Middle frontal gyrus (tissue), 1 donor: Measurements from ENCODE around the gene SRPK2.
"Not testable (repeated sequence)": the region's sequence is repeated elsewhere in the genome, so short reads cannot be mapped to it uniquely, and the experiment has no call there.

Experiments
- DNase-seq: peaks from one replicate; pipeline ENCODE4 v3.0.0-alpha.2; 2015; ENCODE audit warnings: low spot score; ENCODE audit errors: extremely low spot score

SRPK2 gene

DNA sequence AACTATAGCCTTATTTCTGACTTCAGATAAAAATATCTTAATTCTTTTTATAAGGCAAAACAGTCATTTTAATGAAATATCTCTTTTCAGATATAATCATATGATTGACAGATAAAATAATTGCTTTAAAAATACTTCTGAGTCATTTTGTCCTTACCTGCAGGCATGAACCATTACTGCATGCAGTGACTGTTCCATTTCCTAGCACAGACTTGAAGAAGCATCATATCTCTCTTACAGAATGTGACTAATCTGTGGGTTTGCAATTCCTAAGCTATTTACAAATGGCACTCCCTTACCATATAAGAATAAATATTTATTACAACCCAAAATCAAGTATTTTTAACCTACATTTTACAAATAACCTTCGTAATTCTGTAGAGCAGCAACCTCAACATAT is 120.7 kb downstream of the SRPK2 start:
- DNase-seq = no peak

GRCh38 chr7:105267244-105267643 is 121.5 kb downstream of the SRPK2 start:
- no peak for DNase-seq

DNA sequence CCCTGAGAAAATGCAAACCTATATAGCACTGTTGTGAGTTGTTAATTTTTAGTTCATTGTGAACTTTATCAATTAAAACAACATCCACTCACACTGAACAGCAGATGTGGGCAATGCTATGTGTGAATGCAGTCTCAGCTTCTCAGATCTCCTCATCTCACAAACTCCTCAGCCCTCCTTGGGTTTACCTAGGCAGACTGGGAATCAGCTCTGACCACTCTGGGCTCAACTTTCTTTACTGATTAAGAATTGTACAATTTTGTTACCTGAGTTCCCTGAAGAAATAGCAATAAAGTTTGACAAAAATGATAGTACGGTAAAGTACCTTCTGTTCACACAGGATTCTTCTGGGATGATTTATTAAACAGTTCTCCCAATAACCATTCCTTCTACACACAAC is 124.0 kb downstream of the SRPK2 start:
- no peak for DNase-seq

- DNase-seq = no peak
Measured at GRCh38 chr7:105261689-105262088, 127.0 kb downstream of the SRPK2 start.

DNA sequence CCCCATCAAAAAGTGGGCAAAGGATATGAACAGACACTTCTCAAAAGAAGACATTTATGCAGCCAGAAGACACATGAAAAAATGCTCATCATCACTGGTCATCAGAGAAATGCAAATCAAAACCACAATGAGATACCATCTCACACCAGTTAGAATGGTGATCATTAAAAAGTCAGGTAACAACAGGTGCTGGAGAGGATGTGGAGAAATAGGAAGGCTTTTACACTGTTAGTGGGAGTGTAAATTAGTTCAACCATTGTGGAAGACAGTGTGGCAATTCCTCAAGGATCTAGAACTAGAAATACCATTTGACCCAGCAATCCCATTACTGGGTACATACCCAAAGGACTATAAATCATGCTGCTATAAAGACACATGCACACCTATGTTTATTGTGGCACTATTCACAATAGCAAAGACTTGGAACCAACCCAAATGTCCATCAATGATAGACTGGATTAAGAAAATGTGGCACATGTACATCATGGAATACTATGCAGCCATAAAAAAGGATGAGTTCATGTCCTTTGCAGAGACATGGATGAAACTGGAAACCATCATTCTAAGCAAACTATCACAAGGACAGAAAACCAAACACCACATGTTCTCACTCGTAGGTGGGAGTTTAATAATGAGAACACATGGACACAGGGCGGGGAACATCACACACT is 128.4 kb downstream of the SRPK2 start:
- DNase-seq = not testable (repeated sequence)

- DNase-seq = not testable (repeated sequence)
Measured at GRCh38 chr7:105258919-105259318, 129.8 kb downstream of the SRPK2 start.

GRCh38 chr7:105257338-105257737 is 131.4 kb downstream of the SRPK2 start:
- DNase-seq = no peak

DNA sequence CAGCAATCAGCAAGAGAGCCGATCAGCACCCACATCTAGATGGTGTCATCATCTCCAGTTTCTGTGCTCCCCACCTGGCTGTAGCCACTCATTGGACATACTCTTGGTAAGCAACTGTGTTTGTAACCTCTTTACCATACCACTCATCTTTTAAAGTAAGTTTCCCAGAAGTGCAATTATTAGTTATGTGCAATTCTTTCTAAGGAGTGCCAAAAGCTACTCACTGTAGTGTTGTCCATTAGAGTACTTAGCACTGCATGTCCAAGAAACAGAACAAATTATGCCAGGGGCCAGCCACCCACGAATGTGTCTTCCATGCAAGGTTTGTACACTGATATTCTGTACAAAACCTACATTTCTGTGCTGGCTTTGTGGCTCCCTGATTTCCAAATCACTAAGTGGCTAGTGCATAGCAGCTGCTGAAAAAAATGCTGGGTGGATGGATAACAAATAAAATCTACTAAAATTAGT is 131.9 kb downstream of the SRPK2 start:
- DNase-seq = no peak

DNA sequence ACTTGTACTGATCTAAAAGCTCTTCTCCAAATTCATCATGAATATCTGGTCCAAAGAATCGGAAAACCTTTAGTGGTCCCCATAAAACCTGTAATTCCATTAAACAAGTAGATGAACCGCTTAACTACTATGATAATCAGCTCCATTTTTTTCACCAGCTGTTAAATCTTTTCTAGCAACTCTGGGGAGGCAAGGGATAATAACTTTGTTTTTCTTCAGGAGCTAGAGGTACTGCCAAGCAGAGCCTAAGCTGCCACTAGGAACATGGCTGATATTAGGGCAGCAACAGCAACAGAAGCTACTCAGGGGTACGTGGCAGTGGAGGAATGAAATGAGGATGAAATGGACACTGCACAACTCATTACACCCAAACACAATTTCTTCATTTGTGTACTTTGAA is 138.0 kb downstream of the SRPK2 start:
- DNase-seq = no peak

DNA sequence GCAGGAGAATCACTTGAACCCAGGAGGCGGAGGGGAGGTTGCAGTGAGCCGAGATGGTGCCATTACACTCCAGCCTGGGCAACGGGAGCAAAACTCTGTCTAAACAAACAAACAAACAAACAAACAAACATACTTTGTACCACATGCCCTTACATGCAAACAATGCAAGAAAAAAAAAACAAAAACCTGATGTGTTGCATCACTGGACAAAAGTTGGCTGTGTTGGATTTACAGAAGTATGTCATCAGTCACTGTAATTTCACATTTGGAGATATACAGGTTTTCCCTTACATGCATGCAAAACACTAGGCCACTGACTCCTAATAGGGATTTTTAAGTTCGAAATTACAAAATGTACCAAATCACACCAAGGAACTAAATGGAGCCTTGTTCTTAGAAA is 138.5 kb downstream of the SRPK2 start:
- DNase-seq = no peak

DNA sequence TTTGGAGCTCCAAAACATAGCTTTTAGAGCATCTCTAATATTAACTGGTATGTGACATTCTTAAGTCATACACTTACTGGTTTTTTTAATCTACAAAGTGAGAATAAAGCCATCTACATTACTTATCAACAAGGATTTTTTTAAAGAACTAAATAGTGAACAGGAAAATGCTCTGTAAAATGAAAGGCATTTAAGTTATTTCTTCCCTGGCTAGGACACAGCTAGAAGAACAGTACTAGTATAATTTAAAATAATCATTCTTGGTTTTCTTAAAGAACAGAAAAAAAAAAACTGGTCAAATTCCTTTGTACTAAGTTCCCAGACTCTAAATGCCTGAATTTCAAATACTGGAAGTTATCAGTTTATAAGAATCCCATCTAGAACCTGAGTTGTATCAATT is 139.5 kb downstream of the SRPK2 start:
- DNase-seq = no peak

DNA sequence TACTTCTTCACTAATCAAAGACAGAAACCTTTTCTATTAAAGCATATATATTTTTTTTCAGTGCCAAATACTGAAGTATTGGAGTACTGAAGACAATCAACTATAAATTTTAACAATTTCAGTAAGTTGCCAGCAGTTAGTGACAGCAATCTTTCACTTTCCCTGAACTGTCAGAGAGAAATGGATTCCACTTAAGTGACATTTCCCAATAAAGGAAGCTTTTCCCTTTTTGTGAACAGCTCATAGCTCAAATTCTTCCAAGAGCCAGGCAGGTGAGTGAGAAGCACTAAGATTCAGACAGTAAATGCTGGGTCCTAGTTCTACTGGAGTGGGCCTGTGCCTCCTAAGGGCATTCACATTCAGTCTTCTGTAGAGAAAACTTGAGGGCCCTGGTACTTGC is 142.0 kb downstream of the SRPK2 start:
- no peak for DNase-seq

DNA sequence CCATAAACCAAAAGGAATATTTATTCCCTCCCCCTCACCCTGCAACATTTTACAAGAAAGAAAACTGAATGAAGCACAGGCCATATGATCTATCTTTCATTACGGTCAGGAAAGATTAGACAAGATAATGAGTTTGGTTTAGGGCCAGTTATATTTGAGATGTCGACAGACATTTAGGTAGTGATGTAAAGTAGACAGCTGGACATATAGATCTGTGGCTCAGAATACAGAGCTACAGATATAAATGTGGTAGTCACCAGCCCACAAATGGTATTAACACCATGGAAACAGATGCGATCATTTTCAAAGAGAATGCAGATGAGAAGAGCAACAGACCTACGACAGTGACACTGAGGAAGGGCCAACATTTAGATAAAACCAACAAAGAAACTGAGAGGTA is 142.5 kb downstream of the SRPK2 start:
- DNase-seq = no peak

GRCh38 chr7:105245398-105246114 is 143.2 kb downstream of the SRPK2 start:
- no peak for DNase-seq

DNA sequence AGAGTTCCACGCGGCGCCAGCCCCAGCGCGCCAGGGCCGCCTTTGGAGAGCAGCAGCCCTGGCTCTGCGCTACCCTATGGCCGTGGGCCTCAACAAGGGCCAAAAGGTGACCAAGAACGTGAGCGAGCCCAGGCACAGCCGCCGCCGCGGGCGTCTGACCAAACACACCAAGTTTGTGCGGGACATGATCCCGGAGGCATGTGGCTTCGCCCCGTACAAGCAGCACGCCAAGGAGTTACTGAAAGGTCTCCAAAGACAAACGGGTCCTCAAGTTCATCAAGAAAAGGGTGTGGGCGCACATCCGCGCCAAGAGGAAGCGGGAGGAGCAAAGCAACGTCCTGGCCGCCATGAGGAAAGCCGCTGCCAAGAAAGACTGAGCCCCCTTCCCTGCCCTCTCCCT is 144.1 kb downstream of the SRPK2 start:
- DNase-seq = no peak

DNA sequence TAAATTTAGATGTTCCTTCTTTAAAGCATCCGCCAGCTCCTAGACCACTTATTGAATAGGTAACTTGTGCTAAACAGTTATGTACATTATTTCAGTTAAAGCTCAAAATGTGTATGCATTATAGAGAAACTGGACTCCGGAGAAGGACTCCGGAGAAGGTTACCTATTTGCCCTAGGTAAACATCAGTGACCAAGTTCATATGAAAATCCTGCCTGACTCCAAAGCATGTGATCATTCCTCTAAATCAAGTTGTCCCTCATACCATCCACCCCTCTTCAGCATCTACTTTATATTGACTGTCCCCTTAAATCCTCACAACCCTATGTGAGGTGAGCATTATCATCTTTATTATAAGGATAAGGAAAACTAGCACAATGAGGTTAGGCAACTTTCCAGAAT is 147.5 kb downstream of the SRPK2 start:
- DNase-seq = no peak

DNA sequence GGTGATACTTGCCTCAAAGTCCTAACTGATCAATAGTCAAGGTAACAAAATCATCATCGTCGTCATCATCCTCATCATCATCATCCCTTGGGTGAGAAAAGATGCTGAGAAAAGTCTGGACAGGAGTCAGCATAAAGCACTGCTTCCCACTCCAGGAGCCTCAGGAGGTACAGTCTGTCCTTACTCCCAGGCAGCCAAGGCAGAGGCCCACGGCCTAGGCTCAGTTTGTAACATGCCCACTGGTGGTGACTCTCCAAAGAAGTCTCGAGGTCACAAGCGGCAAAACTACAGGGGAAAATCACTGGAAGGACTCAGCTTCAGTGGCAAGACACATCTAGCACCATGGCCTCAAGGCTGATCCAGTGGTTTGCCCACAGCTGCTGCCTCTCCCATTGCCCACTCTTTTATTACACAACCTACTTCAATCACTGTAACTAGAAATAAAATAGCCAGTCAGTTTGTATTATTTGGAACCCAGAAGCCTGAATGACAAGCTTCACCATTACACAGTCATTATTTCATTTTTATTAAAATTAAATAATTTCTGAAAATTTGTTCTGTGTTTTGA is 150.4 kb downstream of the SRPK2 start:
- DNase-seq = no peak

DNA sequence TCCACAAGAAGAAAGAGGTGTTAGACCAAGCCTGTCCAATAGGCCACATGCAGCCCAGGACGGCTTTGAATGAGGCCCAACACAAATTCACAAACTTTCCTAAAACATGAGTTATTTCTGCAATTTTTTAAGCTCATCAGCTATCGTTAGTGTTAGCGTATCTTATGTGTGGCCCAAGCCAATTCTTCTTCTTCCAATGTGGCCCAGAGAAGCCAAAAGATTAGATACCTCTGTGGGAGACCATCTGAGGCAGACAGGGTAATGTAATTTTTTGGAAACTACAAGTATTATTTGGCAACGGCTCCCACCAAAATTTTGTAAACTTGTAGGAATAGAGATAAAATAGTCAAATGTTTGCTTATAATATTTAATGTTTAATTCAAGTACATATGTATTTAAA is 153.8 kb downstream of the SRPK2 start:
- no peak for DNase-seq

DNA sequence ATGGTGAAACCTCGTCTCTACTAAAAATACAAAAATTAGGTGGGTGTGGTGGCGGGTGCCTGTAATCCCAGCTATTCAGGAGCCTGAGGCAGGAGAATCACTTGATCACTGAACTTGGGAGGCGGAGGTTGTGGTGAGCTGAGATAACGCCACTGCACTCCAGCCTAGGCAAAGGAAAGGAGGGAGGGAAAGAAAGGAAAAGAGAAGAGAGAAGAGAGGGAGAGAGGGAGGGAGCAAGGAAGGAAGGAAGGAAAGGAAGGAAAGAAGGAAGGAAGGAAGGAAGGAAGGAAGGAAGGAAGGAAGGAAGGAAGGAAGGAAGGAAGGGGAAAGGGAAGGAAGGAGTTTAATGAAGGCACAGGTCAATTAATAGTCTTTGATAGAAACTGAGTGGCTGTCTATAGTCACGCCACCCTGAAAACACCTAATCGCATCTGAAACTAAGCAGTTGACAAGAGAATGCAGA is 155.9 kb downstream of the SRPK2 start:
- not testable (repeated sequence) for DNase-seq

GRCh38 chr7:105230486-105230885 is 158.2 kb downstream of the SRPK2 start:
- DNase-seq = no peak

DNA sequence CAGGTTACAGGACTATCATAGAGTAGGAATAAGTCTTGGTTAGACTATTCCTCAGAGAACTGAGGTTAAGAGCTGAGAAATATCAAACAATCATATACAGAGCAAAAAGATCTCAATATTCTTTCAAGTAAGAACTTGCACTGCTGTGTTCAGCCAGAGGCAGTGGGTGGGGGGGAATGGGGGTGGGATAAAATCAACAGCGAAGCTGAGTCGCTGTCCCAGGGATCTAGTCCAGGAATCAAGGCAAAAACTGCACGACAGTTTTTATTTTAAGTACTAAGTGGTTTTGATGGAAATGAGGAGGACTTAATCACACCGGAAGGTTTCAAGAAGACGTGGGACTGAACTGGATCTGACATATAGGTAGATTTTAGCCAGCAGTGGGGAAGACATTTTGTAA is 159.1 kb downstream of the SRPK2 start:
- no peak for DNase-seq

DNA sequence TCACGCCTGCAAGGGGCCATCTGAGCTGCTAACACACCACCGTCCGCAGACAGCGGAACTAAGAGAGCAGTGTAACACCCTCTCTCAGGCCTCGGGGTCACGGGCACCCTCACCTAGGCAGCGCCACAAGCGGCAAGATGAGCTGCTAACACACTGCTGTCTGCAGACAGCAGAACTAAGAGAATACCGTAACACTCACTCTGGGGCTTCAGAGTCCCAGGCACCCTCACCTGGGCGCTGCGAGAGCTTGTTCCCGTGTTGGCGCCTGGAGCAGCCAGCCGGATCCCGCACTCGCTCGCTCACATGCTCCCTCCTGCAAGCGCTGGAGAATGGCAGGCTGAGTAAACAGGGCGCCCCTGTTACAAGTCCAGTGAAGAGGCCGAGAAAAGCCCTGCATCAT is 160.2 kb downstream of the SRPK2 start:
- no peak for DNase-seq

GRCh38 chr7:105227391-105227790 is 161.3 kb downstream of the SRPK2 start:
- DNase-seq = no peak
